ENCODE results near the gene KITLG. TPM values are rescaled to one million over a fixed set of nuclear protein-coding genes. Genes with fewer than 3 reads are reported as not detected.
"Not testable (repeated sequence)": the region's sequence is repeated elsewhere in the genome, so short reads cannot be mapped to it uniquely, and the experiment has no call there.

The KITLG gene
- total RNA-seq, 1 donor from 2014 or later = not detected

GRCh38 chr12:88516811-88517210, 63.5 kb downstream of the KITLG start:
- H3K4me3 Mint-ChIP-seq = no peak overlapping the region
- H3K4me1 Mint-ChIP-seq = no peaks in the 10 kb centered on the region
- TF ChIP-seq CTCF (IDR thresholded peaks at IDR 0.05) = no peak
- ChIA-PET POLR2A (no interaction called here), CTCF (no interaction called here)
- no peaks in the 10 kb centered on the region for H3K36me3 Mint-ChIP-seq (ENCODE audit: low read depth)
- intact Hi-C loops (cut with micrococcal nuclease) = no loop called here
- H3K27ac Mint-ChIP-seq = no peak overlapping the region
- H3K27me3 Mint-ChIP-seq = no peaks in the 10 kb centered on the region
- no peak for ATAC-seq (ENCODE audit: low read depth)
- no peak for DNase-seq
- H3K9me3 Mint-ChIP-seq = no peaks in the 10 kb centered on the region

- Mint-ChIP-seq H3K36me3 (ENCODE audit: low read depth) (no peaks in the 10 kb centered on the region), H3K4me3 (no peak overlapping the region), H3K9me3 (no peaks in the 10 kb centered on the region), H3K4me1 (no peaks in the 10 kb centered on the region), H3K27me3 (no peaks in the 10 kb centered on the region), H3K27ac (no peak overlapping the region)
- no peak for DNase-seq
- ChIA-PET POLR2A (no interaction called here), CTCF (no interaction called here)
- ATAC-seq (ENCODE audit: low read depth) = no peak
- intact Hi-C loops (cut with micrococcal nuclease) = no loop called here
- no peak for TF ChIP-seq CTCF (IDR thresholded peaks at IDR 0.05)
Measured at GRCh38 chr12:88510843-88511242, 69.4 kb downstream of the KITLG start.

- no peak for ATAC-seq (ENCODE audit: low read depth)
- Mint-ChIP-seq H3K27ac (no peak overlapping the region), H3K36me3 (ENCODE audit: low read depth) (no peaks in the 10 kb centered on the region), H3K27me3 (no peaks in the 10 kb centered on the region), H3K4me1 (no peaks in the 10 kb centered on the region), H3K4me3 (no peak overlapping the region), H3K9me3 (no peaks in the 10 kb centered on the region)
- intact Hi-C loops (cut with micrococcal nuclease) = no loop called here
- POLR2A ChIA-PET = no interaction called here
- no peak for TF ChIP-seq CTCF (IDR thresholded peaks at IDR 0.05)
- CTCF ChIA-PET = no interaction called here
- no peak for DNase-seq
Measured at GRCh38 chr12:88509851-88510250, 70.4 kb downstream of the KITLG start.

- POLR2A ChIA-PET = no interaction called here
Measured at GRCh38 chr12:88509347-88509746, 70.9 kb downstream of the KITLG start.

GRCh38 chr12:88507851-88508250, 72.4 kb downstream of the KITLG start:
- H3K27me3 Mint-ChIP-seq; intact Hi-C loops (cut with micrococcal nuclease); H3K4me1 Mint-ChIP-seq; H3K36me3 Mint-ChIP-seq (ENCODE audit: low read depth); ATAC-seq (ENCODE audit: low read depth); CTCF ChIA-PET; DNase-seq; POLR2A ChIA-PET; H3K9me3 Mint-ChIP-seq; H3K4me3 Mint-ChIP-seq; H3K27ac Mint-ChIP-seq: not testable (repeated sequence)

More at GRCh38 chr12:88509347-88509746, 70.9 kb downstream of the KITLG start:
- no peaks in the 10 kb centered on the region for H3K4me1 Mint-ChIP-seq
- no peak overlapping the region for H3K4me3 Mint-ChIP-seq
- no peaks in the 10 kb centered on the region for H3K27me3 Mint-ChIP-seq
- intact Hi-C loops (cut with micrococcal nuclease) = no loop called here
- DNase-seq = no peak
- H3K9me3 Mint-ChIP-seq = no peaks in the 10 kb centered on the region
- TF ChIP-seq CTCF (IDR thresholded peaks at IDR 0.05) = no peak
- H3K36me3 Mint-ChIP-seq (ENCODE audit: low read depth) = no peaks in the 10 kb centered on the region
- CTCF ChIA-PET = no interaction called here
- H3K27ac Mint-ChIP-seq = no peak overlapping the region
- ATAC-seq (ENCODE audit: low read depth) = no peak

- Mint-ChIP-seq H3K4me1 (no peaks in the 10 kb centered on the region), H3K9me3 (no peaks in the 10 kb centered on the region), H3K36me3 (ENCODE audit: low read depth) (no peaks in the 10 kb centered on the region), H3K27me3 (no peaks in the 10 kb centered on the region), H3K4me3 (no peak overlapping the region), H3K27ac (no peak overlapping the region)
- intact Hi-C loops (cut with micrococcal nuclease) = no loop called here
- ATAC-seq (ENCODE audit: low read depth) (no peak), DNase-seq (no peak)
- TF ChIP-seq CTCF (IDR thresholded peaks at IDR 0.05) = no peak
- CTCF ChIA-PET = no interaction called here
- POLR2A ChIA-PET = no interaction called here
Measured at GRCh38 chr12:88507270-88507669, 73.0 kb downstream of the KITLG start.
